Fibroblast of lung (primary cell): ENCODE measurements around the gene BBLN. TPM values are rescaled to one million over a fixed set of nuclear protein-coding genes. Genes with fewer than 3 reads are reported as not detected.
"Not testable (repeated sequence)": the region's sequence is repeated elsewhere in the genome, so short reads cannot be mapped to it uniquely, and the experiment has no call there.

Source experiments
- DNase-seq, 2 donors: peaks; one replicate each; pipeline versions ENCODE4 v3.0.0 to v3.0.0-alpha.2; 2010; ENCODE audit warnings: low read depth in 2 of 2
- H2AFZ ChIP-seq: 2 replicates; pipeline ENCODE4 v1.5.1; 2012; ENCODE audit warnings: low read length, control low read depth, inconsistent platforms
- H3K27ac ChIP-seq: 2 replicates; pipeline ENCODE4 v1.5.1; 2011; ENCODE audit warnings: low read length, control low read depth; ENCODE audit not compliant: insufficient read depth
- H3K27me3 ChIP-seq: 2 replicates; pipeline ENCODE4 v1.5.1; 2011; ENCODE audit warnings: mild to moderate bottlenecking, low read length; ENCODE audit not compliant: control insufficient read depth, insufficient read depth
- H3K36me3 ChIP-seq: 2 replicates; pipeline ENCODE4 v1.5.1; 2011; ENCODE audit warnings: low read length; ENCODE audit not compliant: control insufficient read depth, insufficient read depth
- H3K4me1 ChIP-seq: 2 replicates; pipeline ENCODE4 v1.5.1; 2011; ENCODE audit warnings: low read length; ENCODE audit not compliant: control insufficient read depth, insufficient read depth; ENCODE audit errors: extremely low read depth
- H3K4me2 ChIP-seq: 2 replicates; pipeline ENCODE4 v1.5.1; 2011; ENCODE audit warnings: low read length, control low read depth; ENCODE audit not compliant: insufficient read depth; ENCODE audit errors: extremely low read depth
- H3K4me3 ChIP-seq, 4 experiments: fragments of 200-600 bp in 1 of 4; sonication (generic) in 1 of 4; replicated peaks in 1 of 4; 2 replicates each; pipeline ENCODE4 v1.5.1; 2011 to 2016; ENCODE audit warnings: low read length in 4 of 4, low read depth in 3 of 4, mild to moderate bottlenecking in 3 of 4, control low read depth in 2 of 4, inconsistent platforms in 1 of 4, mixed read lengths in 1 of 4; ENCODE audit not compliant: insufficient read depth in 1 of 4; ENCODE audit errors: control extremely low read depth in 1 of 4
- H3K79me2 ChIP-seq: 2 replicates; pipeline ENCODE4 v1.5.1; 2012; ENCODE audit warnings: mild to moderate bottlenecking, low read length, inconsistent platforms; ENCODE audit not compliant: control insufficient read depth, insufficient read depth
- H3K9ac ChIP-seq: 2 replicates; pipeline ENCODE4 v1.5.1; 2011; ENCODE audit warnings: mild to moderate bottlenecking, low read length, control low read depth; ENCODE audit not compliant: insufficient read depth
- H3K9me3 ChIP-seq: 2 replicates; pipeline ENCODE4 v1.5.1; 2012; ENCODE audit warnings: low read depth, low read length; ENCODE audit not compliant: control insufficient read depth, insufficient read depth
- H4K20me1 ChIP-seq: 2 replicates; pipeline ENCODE4 v1.5.1; 2011; ENCODE audit warnings: low read length; ENCODE audit not compliant: control insufficient read depth, insufficient read depth; ENCODE audit errors: extremely low read depth
- CTCF ChIP-seq, 2 donors: IDR thresholded peaks in 1 of 2; conservative IDR thresholded peaks in 1 of 2; 1 replicate in 1 of 2; 2 replicates in 1 of 2; pipeline ENCODE4 v1.5.1; 2011 to 2012; ENCODE audit warnings: low read length in 2 of 2, control low read depth in 1 of 2, inconsistent platforms in 1 of 2, low read depth in 1 of 2, mild to moderate bottlenecking in 1 of 2
- EZH2 ChIP-seq: IDR thresholded peaks from 2 replicates; pipeline ENCODE4 v1.5.1; 2012; ENCODE audit warnings: low read length, control low read depth, mild to moderate bottlenecking; ENCODE audit errors: missing control alignments
- polyA plus RNA-seq, 2 donors: library from polyadenylated mRNA; depleted of rRNA in 1 of 2; stranded (reverse) in 1 of 2; unstranded in 1 of 2; fragments of >200 nt; gene quantifications; 2 replicates each; pipeline ENCODE4 v1.2.1, GENCODE V29; 2011 to 2012; ENCODE audit warnings: missing spikeins in 1 of 2
- total RNA-seq: library from RNA; depleted of rRNA; stranded (reverse); fragments of >200 nt; gene quantifications from 2 replicates; pipeline ENCODE4 v1.2.1, GENCODE V29; 2014

BBLN gene
- total and polyA plus RNA-seq, 2 donors (not counting 1 experiment from before 2014, with no cell fraction given), result 23.8 to 29.4 TPM

- Histone ChIP-seq H2AFZ (no peak overlapping the region), H3K4me1 (no peaks in the 10 kb centered on the region), H3K9me3 (no peaks in the 10 kb centered on the region), H3K36me3 (peaks cover 38% of the 10 kb centered on the region), H4K20me1 (no peaks in the 10 kb centered on the region), H3K4me3 (no peak overlapping the region), H3K27ac (no peak overlapping the region), H3K4me2 (no peak overlapping the region), H3K9ac (no peak overlapping the region), H3K27me3 (no peaks in the 10 kb centered on the region), H3K79me2 (no peaks in the 10 kb centered on the region)
- no peak for DNase-seq
- no peak for TF ChIP-seq CTCF (conservative IDR thresholded peaks at IDR 0.05 in 1 of 2, IDR thresholded peaks at IDR 0.05 in 1 of 2; ENCODE audit: low read depth in 1 of 2, low read length in 2 of 2)
- no peak for TF ChIP-seq EZH2
Measured at GRCh38 chr9:128180001-128180400, 19.9 kb downstream of the BBLN start.

- no peaks in the 10 kb centered on the region for H4K20me1 ChIP-seq
- TF ChIP-seq CTCF (conservative IDR thresholded peaks at IDR 0.05 in 1 of 2, IDR thresholded peaks at IDR 0.05 in 1 of 2; ENCODE audit: low read depth in 1 of 2, low read length in 2 of 2), result no peak
- no peak for TF ChIP-seq EZH2
- no peak for DNase-seq
Measured at GRCh38 chr9:128180447-128180846, 20.4 kb downstream of the BBLN start.

GRCh38 chr9:128181480-128181879 lies 21.4 kb downstream of the BBLN start:
- not testable (repeated sequence) for H3K9me3 ChIP-seq, H3K27me3 ChIP-seq, H3K79me2 ChIP-seq, H3K9ac ChIP-seq, H3K4me2 ChIP-seq, H2AFZ ChIP-seq, H3K4me3 ChIP-seq, H3K4me1 ChIP-seq, H3K27ac ChIP-seq, H4K20me1 ChIP-seq
- peak; percentile 35 to 48 for TF ChIP-seq CTCF (conservative IDR thresholded peaks at IDR 0.05 in 1 of 2, IDR thresholded peaks at IDR 0.05 in 1 of 2; ENCODE audit: low read depth in 1 of 2, low read length in 2 of 2)
- H3K36me3 ChIP-seq, result peaks cover 32% of the 10 kb centered on the region
- peak; percentile 45 for DNase-seq

More at GRCh38 chr9:128180447-128180846, 20.4 kb downstream of the BBLN start:
- H3K9me3 ChIP-seq, result no peaks in the 10 kb centered on the region
- H2AFZ ChIP-seq, result no peak overlapping the region
- no peak overlapping the region for H3K27ac ChIP-seq
- no peak overlapping the region for H3K4me2 ChIP-seq
- no peak overlapping the region for H3K9ac ChIP-seq
- H3K36me3 ChIP-seq, result peaks cover 38% of the 10 kb centered on the region
- no peaks in the 10 kb centered on the region for H3K4me1 ChIP-seq
- no peaks in the 10 kb centered on the region for H3K27me3 ChIP-seq
- H3K79me2 ChIP-seq, result no peaks in the 10 kb centered on the region
- no peak overlapping the region for H3K4me3 ChIP-seq
